ENCODE data around the gene RIT2. TPM values are rescaled to one million over a fixed set of nuclear protein-coding genes. Genes with fewer than 3 reads are reported as not detected.

Gene RIT2
- total and polyA plus RNA-seq, 7 donors = not detected

DNA sequence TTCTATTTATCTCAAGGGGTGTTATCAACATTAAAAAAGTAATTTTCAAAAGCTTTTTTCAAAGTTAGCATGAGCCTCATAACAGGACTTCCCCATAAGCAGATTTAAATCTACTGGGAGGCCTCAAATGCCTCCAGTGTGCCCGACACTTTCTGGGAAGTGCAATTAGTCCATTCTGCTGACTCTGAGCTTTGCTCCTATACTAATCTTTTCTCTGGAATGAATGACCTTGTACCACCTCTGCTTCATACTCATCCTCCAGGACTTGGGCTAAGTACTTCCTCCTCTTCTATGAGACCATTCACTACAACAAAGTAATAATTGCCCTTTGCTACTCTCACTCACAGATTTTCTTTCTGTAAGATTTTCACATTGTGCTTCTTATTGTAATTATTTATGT, 111.1 kb downstream of the RIT2 start:
- TF ChIP-seq, protein P1, sequence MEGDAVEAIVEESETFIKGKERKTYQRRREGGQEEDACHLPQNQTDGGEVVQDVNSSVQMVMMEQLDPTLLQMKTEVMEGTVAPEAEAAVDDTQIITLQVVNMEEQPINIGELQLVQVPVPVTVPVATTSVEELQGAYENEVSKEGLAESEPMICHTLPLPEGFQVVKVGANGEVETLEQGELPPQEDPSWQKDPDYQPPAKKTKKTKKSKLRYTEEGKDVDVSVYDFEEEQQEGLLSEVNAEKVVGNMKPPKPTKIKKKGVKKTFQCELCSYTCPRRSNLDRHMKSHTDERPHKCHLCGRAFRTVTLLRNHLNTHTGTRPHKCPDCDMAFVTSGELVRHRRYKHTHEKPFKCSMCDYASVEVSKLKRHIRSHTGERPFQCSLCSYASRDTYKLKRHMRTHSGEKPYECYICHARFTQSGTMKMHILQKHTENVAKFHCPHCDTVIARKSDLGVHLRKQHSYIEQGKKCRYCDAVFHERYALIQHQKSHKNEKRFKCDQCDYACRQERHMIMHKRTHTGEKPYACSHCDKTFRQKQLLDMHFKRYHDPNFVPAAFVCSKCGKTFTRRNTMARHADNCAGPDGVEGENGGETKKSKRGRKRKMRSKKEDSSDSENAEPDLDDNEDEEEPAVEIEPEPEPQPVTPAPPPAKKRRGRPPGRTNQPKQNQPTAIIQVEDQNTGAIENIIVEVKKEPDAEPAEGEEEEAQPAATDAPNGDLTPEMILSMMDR (IDR thresholded peaks at IDR 0.05) = no peak
- Histone ChIP-seq H3K9me3 (no peaks in the 10 kb centered on the region), H3K4me1 (no peaks in the 10 kb centered on the region), H3K27me3 (ENCODE audit: insufficient read depth in 3 of 3, low read length in 2 of 3) (no peaks in the 10 kb centered on the region), H3K4me3 (no peak overlapping the region), H3K27ac (no peak overlapping the region), H3K36me3 (ENCODE audit: insufficient read depth in 1 of 2, low read depth in 1 of 2) (no peaks in the 10 kb centered on the region)
- ATAC-seq (no peak), DNase-seq (no peak)
- intact Hi-C loops (cut with DNase I) = no loop called here
- WGBS, 3 donors = 79 to 88% (median 82%) methylated on average over 1 of the region's 1 CpG

DNA sequence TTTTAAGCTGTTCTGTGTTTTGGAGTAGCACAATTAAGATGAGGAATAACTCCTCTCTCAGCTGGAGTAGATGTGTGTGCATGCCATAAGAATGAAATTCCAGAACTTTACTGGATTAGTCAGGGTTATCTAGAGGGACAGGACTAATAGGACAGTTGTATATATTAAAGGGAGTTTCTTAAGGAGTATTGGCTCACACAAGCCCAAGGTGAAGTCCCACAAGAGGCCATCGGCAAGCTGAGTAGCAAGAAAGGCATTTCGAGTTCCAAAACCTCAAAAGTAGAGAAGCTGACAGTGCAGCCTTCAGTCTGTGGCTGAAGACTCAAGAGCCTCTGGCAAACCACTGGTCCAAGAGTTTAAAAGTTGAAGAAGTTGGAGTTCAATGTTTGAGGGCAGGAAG, 113.7 kb downstream of the RIT2 start:
- Histone ChIP-seq H3K4me3 (no peak overlapping the region), H3K4me1 (no peaks in the 10 kb centered on the region), H3K36me3 (ENCODE audit: insufficient read depth in 1 of 2, low read depth in 1 of 2) (no peaks in the 10 kb centered on the region), H3K9me3 (no peaks in the 10 kb centered on the region), H3K27me3 (ENCODE audit: insufficient read depth in 3 of 3, low read length in 2 of 3) (no peaks in the 10 kb centered on the region), H3K27ac (no peak overlapping the region)
- no peak for ATAC-seq
- WGBS, 3 donors = 68 to 78% (median 77%) methylated on average over 2 of the region's 2 CpGs
- no peak for DNase-seq
- intact Hi-C loops (cut with DNase I) = no loop called here
- TF ChIP-seq, protein P1 (IDR thresholded peaks at IDR 0.05) = no peak

DNA sequence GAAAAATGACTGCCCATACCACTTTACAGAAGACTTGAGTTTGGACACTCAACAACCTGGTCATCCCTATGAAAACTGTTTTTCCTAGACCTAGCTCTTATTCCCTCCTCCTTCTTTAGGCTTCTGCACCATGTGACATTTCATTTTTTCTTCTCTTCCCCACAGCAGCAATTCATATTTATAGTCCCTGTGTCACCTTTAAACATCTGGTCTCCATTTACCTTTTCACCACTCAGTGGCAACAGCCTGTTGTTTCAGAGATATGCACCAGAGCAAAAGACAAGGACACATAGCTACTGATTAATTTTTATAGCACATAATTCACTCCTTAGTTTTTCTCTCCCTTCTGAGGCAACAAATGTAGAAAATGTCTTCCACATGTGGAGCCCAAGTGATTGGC, 118.7 kb downstream of the RIT2 start:
- DNase-seq (no peak), ATAC-seq (no peak)
- intact Hi-C loops (cut with DNase I) = no loop called here
- Histone ChIP-seq H3K4me3 (no peak overlapping the region), H3K4me1 (no peaks in the 10 kb centered on the region), H3K36me3 (ENCODE audit: insufficient read depth in 1 of 2, low read depth in 1 of 2) (no peaks in the 10 kb centered on the region), H3K27me3 (ENCODE audit: insufficient read depth in 3 of 3, low read length in 2 of 3) (no peaks in the 10 kb centered on the region), H3K9me3 (no peaks in the 10 kb centered on the region), H3K27ac (no peak overlapping the region)
- TF ChIP-seq, protein P1 (IDR thresholded peaks at IDR 0.05) = no peak

DNA sequence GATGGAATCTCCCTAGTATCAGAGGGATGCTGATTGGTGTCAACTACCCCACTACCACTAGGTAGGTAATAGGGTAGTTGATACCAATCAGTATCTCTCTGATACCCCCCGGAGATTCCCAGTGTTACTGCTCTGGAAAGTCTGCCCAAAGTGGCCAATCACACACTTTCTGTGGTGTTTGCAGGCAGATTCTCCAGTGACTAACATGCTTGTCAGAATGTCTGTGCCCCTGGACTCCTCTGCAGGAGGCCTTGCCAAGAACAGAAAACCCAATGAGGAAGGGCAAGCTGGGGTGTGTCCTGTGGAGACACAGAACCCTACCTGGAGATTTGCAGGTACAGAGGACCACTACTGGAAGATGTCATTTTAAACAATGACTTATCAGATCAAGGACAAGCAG, 135.1 kb downstream of the RIT2 start:
- H3K4me3 ChIP-seq = no peak overlapping the region
- no peaks in the 10 kb centered on the region for H3K4me1 ChIP-seq
- H3K27me3 ChIP-seq (ENCODE audit: insufficient read depth in 3 of 3, low read length in 2 of 3) = no peaks in the 10 kb centered on the region
- H3K9me3 ChIP-seq = no peaks in the 10 kb centered on the region
- TF ChIP-seq, protein P1 (IDR thresholded peaks at IDR 0.05) = no peak
- no peak overlapping the region for H3K27ac ChIP-seq
- 93 to 97% (median 95%) methylated on average over 1 of the region's 1 CpG for WGBS, 3 donors
- no peak for DNase-seq
- intact Hi-C loops (cut with DNase I) = loop anchor here in 1 of 2 donors (10.0 kb wide), 1 partner anchor 56 kb away; no protein-coding TSS in a partner anchor
- no peaks in the 10 kb centered on the region for H3K36me3 ChIP-seq (ENCODE audit: insufficient read depth in 1 of 2, low read depth in 1 of 2)
- no peak for ATAC-seq

DNA sequence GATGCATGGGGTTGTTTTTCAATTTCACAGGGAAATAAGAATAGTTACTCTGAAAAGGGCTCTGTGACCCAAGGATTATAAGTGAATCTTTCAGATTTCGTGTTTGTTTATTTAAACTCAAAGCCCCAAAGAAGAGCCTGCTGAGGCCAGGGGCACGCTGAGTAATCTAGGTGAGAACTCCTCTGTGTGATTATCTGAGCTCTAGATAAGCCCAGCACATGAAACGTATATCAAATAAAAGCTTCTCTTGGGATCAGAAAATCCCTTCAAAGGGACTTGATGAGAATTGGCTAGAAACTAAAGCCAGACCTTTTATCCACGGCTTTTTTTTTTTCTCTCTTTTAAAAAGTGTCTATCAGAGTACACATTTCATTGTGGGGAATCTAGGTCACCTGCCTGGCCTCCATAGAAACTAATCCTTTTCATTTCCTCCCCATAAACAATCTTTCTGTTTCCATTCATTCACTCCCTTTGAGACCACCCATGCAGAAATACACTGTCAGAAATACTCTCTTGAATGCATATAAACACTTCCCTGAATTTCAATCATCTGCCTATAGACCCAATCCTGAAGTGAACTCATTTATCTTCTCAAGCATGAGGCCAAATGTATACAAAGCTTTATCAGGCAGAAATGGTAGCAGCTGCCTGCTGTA, 137.4 kb downstream of the RIT2 start:
- WGBS, 3 donors = 27 to 46% (median 36%) methylated on average over 4 of the region's 4 CpGs
- no peaks in the 10 kb centered on the region for H3K27me3 ChIP-seq (ENCODE audit: insufficient read depth in 3 of 3, low read length in 2 of 3)
- DNase-seq (no peak), ATAC-seq (no peak)
- intact Hi-C loops (cut with DNase I) = no loop called here
- no peak overlapping the region for H3K4me3 ChIP-seq
- TF ChIP-seq, protein P1 (IDR thresholded peaks at IDR 0.05) = no peak
- H3K4me1 ChIP-seq = no peaks in the 10 kb centered on the region
- no peaks in the 10 kb centered on the region for H3K9me3 ChIP-seq
- H3K27ac ChIP-seq = no peak overlapping the region
- H3K36me3 ChIP-seq (ENCODE audit: insufficient read depth in 1 of 2, low read depth in 1 of 2) = no peaks in the 10 kb centered on the region

All from psoas muscle (tissue), 8 donors.